SK-N-MC (cell line): Measurements from ENCODE around the gene INTS6.

Experiments
- EZH2 ChIP-seq: fragments of 200-600 bp; sonication (generic); IDR thresholded peaks from one replicate; pipeline ENCODE4 v1.6.1; 2017; ENCODE audit warnings: antibody characterized with exemption
- FOXP2 ChIP-seq: optimal IDR thresholded peaks from 2 replicates; pipeline ENCODE3; 2011; ENCODE audit warnings: mild to moderate bottlenecking, moderate library complexity; ENCODE audit not compliant: insufficient read depth; ENCODE audit errors: extremely low read length, control extremely low read depth
- POLR2AphosphoS5 ChIP-seq: IDR thresholded peaks from 2 replicates; pipeline ENCODE4 v1.6.1; 2012; ENCODE audit warnings: mild to moderate bottlenecking, low read depth, low read length, borderline replicate concordance

GRCh38 chr13:51347099-51347498, 105.7 kb downstream of the INTS6 start:
- no peak for TF ChIP-seq POLR2AphosphoS5
- TF ChIP-seq EZH2: no peak
- TF ChIP-seq FOXP2: no peak
